SK-N-SH treated with all-trans-retinoic acid at 6 μM for 48 hours (cell line): ENCODE measurements around the gene AGPAT1.
"Not testable (repeated sequence)": the region's sequence is repeated elsewhere in the genome, so short reads cannot be mapped to it uniquely, and the experiment has no call there.

Source experiments
- ATAC-seq: fragments of 200-7000 bp; cut with Tn5 transposase; 3 replicates; pipeline ENCODE4 v1.9.1; 2020; ENCODE audit warnings: mild to moderate bottlenecking, moderate library complexity
- ARNTL ChIP-seq: fragments of 450-650 bp; formaldehyde crosslinking; IDR thresholded peaks from 2 replicates; pipeline ENCODE4 v1.5.0; 2020; ENCODE audit warnings: low read depth, mild to moderate bottlenecking, moderate library complexity, borderline replicate concordance
- BACH2 ChIP-seq: fragments of 250-450 bp; sonication (Bioruptor Pico); IDR thresholded peaks from 2 replicates; pipeline ENCODE4 v1.9.0; 2021; ENCODE audit warnings: mild to moderate bottlenecking, borderline replicate concordance
- CREB5 ChIP-seq: fragments of 250-450 bp; sonication (Bioruptor Pico); IDR thresholded peaks from 2 replicates; pipeline ENCODE4 v1.5.1; 2020; ENCODE audit warnings: low read depth, mild to moderate bottlenecking, moderate library complexity
- CSDC2 ChIP-seq: fragments of 250-450 bp; sonication (Bioruptor Pico); IDR thresholded peaks from 2 replicates; pipeline ENCODE4 v1.5.0; 2020; ENCODE audit warnings: mild to moderate bottlenecking, moderate library complexity
- CSRNP3 ChIP-seq: fragments of 250-450 bp; sonication (Bioruptor Pico); IDR thresholded peaks from 2 replicates; pipeline ENCODE4 v1.5.1; 2021; ENCODE audit warnings: mild to moderate bottlenecking, moderate library complexity
- ESRRG ChIP-seq: fragments of 250-450 bp; sonication (Bioruptor Pico); IDR thresholded peaks from 2 replicates; pipeline ENCODE4 v1.6.1; 2021; ENCODE audit warnings: mild to moderate bottlenecking
- GLIS3 ChIP-seq: fragments of 250-450 bp; sonication (Bioruptor Pico); IDR thresholded peaks from 2 replicates; pipeline ENCODE4 v1.5.0; 2020; ENCODE audit warnings: mild to moderate bottlenecking, moderate library complexity
- ISL1 ChIP-seq: fragments of 250-450 bp; sonication (Bioruptor Pico); IDR thresholded peaks from 2 replicates; pipeline ENCODE4 v2.1.2; 2022; ENCODE audit warnings: mild to moderate bottlenecking, moderate library complexity
- OSR1 ChIP-seq: fragments of 250-450 bp; sonication (Bioruptor Pico); IDR thresholded peaks from 2 replicates; pipeline ENCODE4 v1.8.0; 2022; ENCODE audit warnings: moderate library complexity, mild to moderate bottlenecking, inconsistent platforms
- PATZ1 ChIP-seq: fragments of 250-450 bp; sonication (Bioruptor Pico); IDR thresholded peaks from 2 replicates; pipeline ENCODE4 v1.8.0; 2020; ENCODE audit warnings: mild to moderate bottlenecking, moderate library complexity, borderline replicate concordance
- POU6F1 ChIP-seq: fragments of 250-450 bp; sonication (Bioruptor Pico); IDR thresholded peaks from 2 replicates; pipeline ENCODE4 v1.8.0; 2021; ENCODE audit warnings: low read depth, mild to moderate bottlenecking, moderate library complexity, borderline replicate concordance
- RARB ChIP-seq: fragments of 250-450 bp; sonication (Bioruptor Pico); IDR thresholded peaks from 2 replicates; pipeline ENCODE4 v1.8.0; 2021; ENCODE audit warnings: mild to moderate bottlenecking, moderate library complexity
- SNAI2 ChIP-seq: fragments of 250-450 bp; sonication (Bioruptor Pico); IDR thresholded peaks from 2 replicates; pipeline ENCODE4 v1.5.0; 2020; ENCODE audit warnings: mild to moderate bottlenecking, moderate library complexity
- TCF4 ChIP-seq: fragments of 250-450 bp; sonication (Bioruptor Pico); IDR thresholded peaks from 2 replicates; pipeline ENCODE4 v1.8.0; 2021; ENCODE audit warnings: mild to moderate bottlenecking, moderate library complexity, borderline replicate concordance
- TOX ChIP-seq: fragments of 250-450 bp; sonication (Bioruptor Pico); IDR thresholded peaks from 2 replicates; pipeline ENCODE4 v1.8.0; 2021; ENCODE audit warnings: mild to moderate bottlenecking, moderate library complexity, borderline replicate concordance
- ZC3H10 ChIP-seq: fragments of 250-450 bp; sonication (Bioruptor Pico); IDR thresholded peaks from 2 replicates; pipeline ENCODE4 v1.5.1; 2021; ENCODE audit warnings: mild to moderate bottlenecking, moderate library complexity
- ZFP30 ChIP-seq: fragments of 450-650 bp; formaldehyde crosslinking; IDR thresholded peaks from 2 replicates; pipeline ENCODE4 v1.5.0; 2022; ENCODE audit warnings: mild to moderate bottlenecking, moderate library complexity
- ZNF70 ChIP-seq: fragments of 450-650 bp; formaldehyde crosslinking; IDR thresholded peaks from 2 replicates; pipeline ENCODE4 v1.5.0; 2020; ENCODE audit warnings: mild to moderate bottlenecking, moderate library complexity
- ZNF8 ChIP-seq: fragments of 450-650 bp; formaldehyde crosslinking; IDR thresholded peaks from 2 replicates; pipeline ENCODE4 v1.5.0; 2020; ENCODE audit warnings: mild to moderate bottlenecking, moderate library complexity

Gene AGPAT1

GRCh38 chr6:32194388-32194787, 18.5 kb upstream of the AGPAT1 start:
- TF ChIP-seq TOX (CRISPR knock-in tag) (no peak), TCF4 (CRISPR knock-in tag) (no peak), ZNF70 (CRISPR knock-in tag) (no peak), CREB5 (CRISPR knock-in tag) (no peak)
- no peak for ATAC-seq

- not testable (repeated sequence) for ATAC-seq
These were observed 17.2 kb upstream of the AGPAT1 start for GRCh38 chr6:32193096-32193495.

- ATAC-seq, result no peak
- TF ChIP-seq ZC3H10 (CRISPR knock-in tag) (no peak), PATZ1 (CRISPR knock-in tag) (no peak), GLIS3 (CRISPR knock-in tag) (no peak), CREB5 (CRISPR knock-in tag) (no peak), ESRRG (CRISPR knock-in tag) (no peak), CSRNP3 (no peak)
- TF ChIP-seq, all 23 proteins: peak for 0
These were observed 16.7 kb upstream of the AGPAT1 start, which contains the start of gene GPSM3 for GRCh38 chr6:32192608-32193039. Gene GPSM3 (minus strand): TSS chr6:32192643. CDS start chr6:32192513, 130 bp downstream.

GRCh38 chr6:32191696-32192607, 16.1 kb upstream of the AGPAT1 start:
- TF ChIP-seq TCF4 (CRISPR knock-in tag) (no peak), CREB5 (CRISPR knock-in tag) (no peak), POU6F1 (CRISPR knock-in tag) (no peak), SNAI2 (CRISPR knock-in tag) (no peak), ARNTL (CRISPR knock-in tag) (no peak), PATZ1 (CRISPR knock-in tag) (no peak), RARB (no peak), BACH2 (CRISPR knock-in tag) (no peak), ISL1 (CRISPR knock-in tag) (no peak), ZNF8 (CRISPR knock-in tag) (no peak), OSR1 (CRISPR knock-in tag) (no peak), ZFP30 (CRISPR knock-in tag) (no peak), CSDC2 (CRISPR knock-in tag) (no peak), GLIS3 (CRISPR knock-in tag) (no peak), CSRNP3 (no peak)
- no peak for ATAC-seq
